ENCODE results near the gene MTERF1. TPM values are rescaled to one million over a fixed set of nuclear protein-coding genes. Genes with fewer than 3 reads are reported as not detected.

The MTERF1 gene
- polyA plus RNA-seq, 1 donor (not counting 4 experiments of a cell fraction or from before 2014, with no cell fraction given): 18.9 TPM

GRCh38 chr7:91875851-91876250 is 4.7 kb downstream of the MTERF1 start:
- Histone ChIP-seq H3K4me3 (ENCODE audit: control insufficient read depth in 2 of 3, extremely low read depth in 1 of 3, insufficient read depth in 2 of 3, low read depth in 1 of 3, low read length in 3 of 3) (no peak overlapping the region), H3K9ac (ENCODE audit: control insufficient read depth, extremely low read depth, insufficient read depth, low read length) (no peak overlapping the region), H3K27ac (ENCODE audit: control insufficient read depth, insufficient read depth, low read length) (no peak overlapping the region), H2AFZ (ENCODE audit: control insufficient read depth, low read length) (no peak overlapping the region), H3K36me3 (ENCODE audit: control insufficient read depth in 2 of 2, extremely low read depth in 1 of 2, insufficient read depth in 2 of 2, low read length in 2 of 2) (peaks cover 2 to 9% of the 10 kb centered on the region in 2 experiments), H3K9me3 (ENCODE audit: control insufficient read depth, low read depth, low read length) (no peaks in the 10 kb centered on the region), H3K4me1 (ENCODE audit: control insufficient read depth, extremely low read depth, insufficient read depth, low read length) (peaks cover 8% of the 10 kb centered on the region), H3K9me1 (ENCODE audit: control insufficient read depth, extremely low read depth, insufficient read depth, low read length) (no peaks in the 10 kb centered on the region), H3K79me2 (ENCODE audit: control insufficient read depth, insufficient read depth, low read length) (peaks cover 35% of the 10 kb centered on the region), H4K20me1 (ENCODE audit: control insufficient read depth, extremely low read depth, insufficient read depth, low read length) (no peaks in the 10 kb centered on the region), H3K4me2 (ENCODE audit: control insufficient read depth, extremely low read depth, insufficient read depth, low read depth, low read length) (no peak overlapping the region), H3K27me3 (ENCODE audit: control insufficient read depth, extremely low read depth, insufficient read depth, low read length) (no peaks in the 10 kb centered on the region)
- TF ChIP-seq EZH2 (IDR thresholded peaks at IDR 0.05; ENCODE audit: low read length) (no peak), CTCF (optimal IDR thresholded peaks at IDR 0.05 in 1 of 3, IDR thresholded peaks at IDR 0.05 in 1 of 3, conservative IDR thresholded peaks at IDR 0.05 in 1 of 3; ENCODE audit: extremely low read depth in 1 of 3, insufficient read depth in 2 of 3, low read length in 3 of 3) (no peak)
- dilution Hi-C loops (cut with MboI; ENCODE audit: extremely low pct_ligation_motif_present, low sequenced_read_pairs): no loop called here
- DNase-seq (ENCODE audit: low read depth, low spot score) (no peak), FAIRE-seq (no peak)

DNA sequence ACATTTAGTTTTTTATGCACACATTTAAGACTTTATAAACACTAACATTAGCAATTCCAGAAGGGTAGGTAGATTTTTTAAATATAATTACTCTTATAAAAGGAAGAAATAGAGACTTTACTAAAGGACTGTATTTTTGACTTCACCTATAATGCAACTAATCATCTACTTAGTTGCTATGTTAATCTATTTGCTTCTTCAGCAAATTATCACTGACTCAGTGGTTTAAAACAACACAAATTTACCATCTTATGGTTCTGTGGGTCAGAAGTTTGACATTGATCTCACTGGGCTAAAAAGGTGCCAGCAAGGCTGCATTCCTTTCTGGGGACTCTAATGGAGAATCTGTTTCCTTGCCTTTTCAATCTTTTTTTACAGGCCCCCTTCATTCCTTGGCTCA is 7.6 kb downstream of the MTERF1 start:
- H4K20me1 ChIP-seq (ENCODE audit: control insufficient read depth, extremely low read depth, insufficient read depth, low read length): no peaks in the 10 kb centered on the region
- H3K4me1 ChIP-seq (ENCODE audit: control insufficient read depth, extremely low read depth, insufficient read depth, low read length): no peaks in the 10 kb centered on the region
- no peak overlapping the region for H3K4me2 ChIP-seq (ENCODE audit: control insufficient read depth, extremely low read depth, insufficient read depth, low read depth, low read length)
- DNase-seq (ENCODE audit: low read depth, low spot score): no peak
- dilution Hi-C loops (cut with MboI; ENCODE audit: extremely low pct_ligation_motif_present, low sequenced_read_pairs): no loop called here
- peaks cover 12% of the 10 kb centered on the region for H3K79me2 ChIP-seq (ENCODE audit: control insufficient read depth, insufficient read depth, low read length)
- FAIRE-seq: no peak
- no peak for TF ChIP-seq EZH2 (IDR thresholded peaks at IDR 0.05; ENCODE audit: low read length)
- no peak for TF ChIP-seq CTCF (optimal IDR thresholded peaks at IDR 0.05 in 1 of 3, IDR thresholded peaks at IDR 0.05 in 1 of 3, conservative IDR thresholded peaks at IDR 0.05 in 1 of 3; ENCODE audit: extremely low read depth in 1 of 3, insufficient read depth in 2 of 3, low read length in 3 of 3)
- H3K9me3 ChIP-seq (ENCODE audit: control insufficient read depth, low read depth, low read length): no peaks in the 10 kb centered on the region
- peaks cover 2 to 9% of the 10 kb centered on the region in 2 experiments for H3K36me3 ChIP-seq (ENCODE audit: control insufficient read depth in 2 of 2, extremely low read depth in 1 of 2, insufficient read depth in 2 of 2, low read length in 2 of 2)
- H3K9ac ChIP-seq (ENCODE audit: control insufficient read depth, extremely low read depth, insufficient read depth, low read length): no peak overlapping the region
- no peak overlapping the region for H3K27ac ChIP-seq (ENCODE audit: control insufficient read depth, insufficient read depth, low read length)
- H3K9me1 ChIP-seq (ENCODE audit: control insufficient read depth, extremely low read depth, insufficient read depth, low read length): no peaks in the 10 kb centered on the region
- no peak overlapping the region for H2AFZ ChIP-seq (ENCODE audit: control insufficient read depth, low read length)
- no peak overlapping the region for H3K4me3 ChIP-seq (ENCODE audit: control insufficient read depth in 2 of 3, extremely low read depth in 1 of 3, insufficient read depth in 2 of 3, low read depth in 1 of 3, low read length in 3 of 3)
- no peaks in the 10 kb centered on the region for H3K27me3 ChIP-seq (ENCODE audit: control insufficient read depth, extremely low read depth, insufficient read depth, low read length)
